ENCODE results near the gene TNNC1.

The TNNC1 gene

DNA sequence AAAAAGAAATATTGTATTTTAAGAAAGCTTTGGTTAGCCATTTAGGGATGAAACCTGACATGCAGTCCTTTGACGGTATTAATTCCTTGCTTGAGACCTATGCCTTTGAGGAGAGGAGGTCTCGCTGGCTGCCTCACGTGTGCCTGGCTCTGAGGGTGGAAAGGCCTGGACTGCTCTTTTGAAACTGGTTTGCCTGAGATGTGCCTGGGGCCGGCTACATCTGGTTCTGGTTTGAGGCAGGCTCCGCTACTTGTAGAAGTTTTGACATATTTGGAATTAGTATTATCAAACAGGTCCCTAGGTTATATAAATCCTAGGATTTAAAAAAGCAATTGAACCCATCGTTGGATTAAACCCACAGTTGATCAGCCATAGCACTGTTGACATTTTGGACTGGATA is 8.0 kb upstream of the TNNC1 start:
- intact Hi-C loops (cut with DNase I), result no loop called here
- no peak for DNase-seq

DNA sequence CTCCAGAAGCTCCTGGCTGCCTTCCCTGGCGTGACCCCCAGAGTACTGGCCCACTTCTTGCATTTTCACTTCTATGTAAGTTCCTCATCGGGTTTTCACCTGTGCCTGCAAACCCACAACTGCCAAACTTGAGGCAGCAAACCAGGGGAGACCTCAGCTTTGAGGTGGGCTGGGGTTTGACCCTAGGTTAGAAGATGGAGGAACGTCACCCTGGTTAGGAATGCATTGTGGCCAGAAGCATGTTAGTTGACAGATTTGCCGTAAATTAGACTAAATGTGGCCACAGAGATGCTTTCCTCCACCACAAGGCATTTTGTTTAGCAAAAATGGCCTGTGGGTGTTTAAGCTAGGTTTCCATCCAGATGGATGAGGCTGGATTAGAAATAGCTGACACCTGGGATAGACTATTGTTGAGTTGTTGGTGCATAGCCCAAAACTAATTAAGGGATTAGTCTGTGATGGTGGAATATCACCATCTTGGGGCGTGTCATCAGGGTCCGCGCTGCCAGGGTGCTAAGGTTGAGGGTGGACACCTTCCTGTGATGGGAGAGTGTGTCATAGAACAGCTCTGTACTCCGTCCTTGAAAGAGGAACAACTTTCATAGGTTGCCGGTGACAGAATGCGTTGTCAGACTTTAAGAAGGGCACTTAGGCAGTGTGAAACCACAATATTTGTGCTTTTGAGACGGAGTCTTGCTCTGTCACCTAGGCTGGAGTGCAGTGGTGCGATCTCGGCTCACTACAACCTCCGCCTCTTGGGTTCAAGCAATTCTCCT is 5.1 kb upstream of the TNNC1 start:
- DNase-seq, result no peak
- intact Hi-C loops (cut with DNase I), result no loop called here

DNA sequence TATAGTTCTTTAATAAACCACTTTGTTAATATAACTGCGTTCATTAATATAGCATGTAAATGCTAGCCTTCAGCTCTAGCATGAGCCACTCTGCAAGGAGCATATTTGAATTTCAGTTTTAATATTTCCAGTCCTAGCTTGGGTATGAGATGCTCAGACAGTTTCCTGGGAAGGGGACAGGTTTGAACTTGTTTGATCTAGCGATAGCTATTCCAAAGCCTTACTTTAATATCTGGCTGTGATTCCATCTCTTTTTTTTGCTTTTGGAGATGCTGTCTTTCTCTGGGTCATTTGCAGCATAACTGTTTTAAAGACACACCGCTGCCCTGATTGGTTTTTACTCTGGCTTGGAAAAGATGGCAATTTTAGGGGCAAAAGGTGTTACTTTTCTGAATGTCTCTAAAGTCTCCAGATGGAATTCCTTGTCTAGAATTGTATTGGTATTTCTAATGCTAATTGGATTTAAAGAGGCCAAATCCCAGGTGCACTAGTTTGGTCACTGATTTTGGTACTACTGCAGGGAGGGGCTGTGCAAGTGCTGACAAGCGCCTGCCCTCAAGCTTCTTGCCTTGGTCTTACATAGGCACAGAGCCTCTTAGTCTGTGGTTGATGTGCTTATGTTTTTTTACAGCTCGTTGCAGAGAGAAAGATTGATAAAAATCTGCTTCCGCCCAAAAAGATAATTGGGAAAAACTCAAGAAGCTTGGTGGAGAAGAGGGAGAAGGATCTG is 4.4 kb upstream of the TNNC1 start:
- intact Hi-C loops (cut with DNase I), result no loop called here
- DNase-seq, result no peak

- intact Hi-C loops (cut with DNase I), result no loop called here
- no peak for DNase-seq
Measured at GRCh38 chr3:52456800-52457183, 3.0 kb upstream of the TNNC1 start.

- intact Hi-C loops (cut with DNase I), result no loop called here
- no peak for DNase-seq
Measured at GRCh38 chr3:52456169-52456799, 2.4 kb upstream of the TNNC1 start.

DNA sequence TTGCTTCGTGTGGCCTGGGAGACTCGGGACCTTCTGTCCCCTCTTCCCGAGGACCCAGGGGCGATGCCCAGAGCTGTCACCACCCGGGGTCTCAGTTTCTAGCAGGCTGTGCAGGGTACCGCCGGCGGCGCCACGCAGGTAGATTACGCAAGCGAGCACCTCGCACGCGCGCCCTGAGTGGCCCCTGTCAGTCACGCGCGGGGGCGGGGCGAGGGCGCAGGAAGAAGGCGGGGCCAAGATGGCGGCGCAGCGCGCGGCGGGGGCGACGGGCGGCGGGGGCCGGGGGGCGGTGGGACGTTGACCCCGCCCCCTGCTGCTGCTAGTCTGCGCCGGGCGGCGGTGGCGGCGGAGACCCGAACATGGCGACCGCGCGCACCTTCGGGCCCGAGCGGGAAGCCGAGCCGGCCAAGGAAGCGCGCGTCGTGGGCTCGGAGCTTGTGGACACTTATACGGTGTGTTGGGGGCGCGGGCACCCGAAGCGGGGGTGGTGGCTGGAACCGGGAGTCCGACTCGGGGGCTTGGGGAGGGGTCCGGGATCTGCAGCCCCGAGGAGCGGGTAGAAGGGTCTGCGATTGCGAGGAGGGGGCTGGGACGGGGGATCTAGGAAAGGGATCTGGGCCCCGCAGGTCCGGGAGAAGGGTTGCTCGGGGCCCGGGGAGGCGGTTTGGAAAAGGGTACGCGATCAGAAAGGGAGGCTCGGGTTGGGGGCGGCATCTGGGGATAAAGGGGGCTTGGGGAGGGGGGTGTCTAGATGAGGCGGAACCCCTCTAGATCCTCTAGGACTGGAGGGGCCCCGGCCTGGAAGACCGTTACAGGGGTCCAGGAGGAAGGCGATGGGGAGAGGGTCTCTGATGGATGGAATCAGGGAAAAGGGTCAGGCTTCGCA is 1.7 kb upstream of the TNNC1 start, which contains the start of gene NISCH:
NISCH (plus strand) TSS at position 322 of the 886 bp plus-strand sequence; CDS start at position 360, 38 bp downstream.
- intact Hi-C loops (cut with DNase I), result no loop called here
- peak; percentile 77 to 98 (median 86) for DNase-seq

DNA sequence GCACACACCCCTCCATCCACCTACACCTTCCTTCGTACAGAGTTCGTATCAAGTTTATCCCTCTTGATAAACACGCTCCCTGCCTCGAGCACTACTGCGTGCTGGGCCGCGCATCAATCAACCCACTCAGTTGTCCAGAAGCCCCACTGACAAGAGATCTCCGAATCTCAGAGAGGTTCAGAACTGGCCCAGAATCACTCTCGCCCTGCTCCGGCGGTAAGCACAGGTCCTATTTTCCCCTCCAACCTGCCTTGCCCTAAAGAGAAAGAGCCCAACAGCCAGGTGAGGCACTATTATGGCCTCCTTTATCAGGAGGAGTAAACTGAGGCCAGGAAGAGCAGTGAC is 1.1 kb upstream of the TNNC1 start:
- intact Hi-C loops (cut with DNase I), result no loop called here
- no peak for DNase-seq

DNA sequence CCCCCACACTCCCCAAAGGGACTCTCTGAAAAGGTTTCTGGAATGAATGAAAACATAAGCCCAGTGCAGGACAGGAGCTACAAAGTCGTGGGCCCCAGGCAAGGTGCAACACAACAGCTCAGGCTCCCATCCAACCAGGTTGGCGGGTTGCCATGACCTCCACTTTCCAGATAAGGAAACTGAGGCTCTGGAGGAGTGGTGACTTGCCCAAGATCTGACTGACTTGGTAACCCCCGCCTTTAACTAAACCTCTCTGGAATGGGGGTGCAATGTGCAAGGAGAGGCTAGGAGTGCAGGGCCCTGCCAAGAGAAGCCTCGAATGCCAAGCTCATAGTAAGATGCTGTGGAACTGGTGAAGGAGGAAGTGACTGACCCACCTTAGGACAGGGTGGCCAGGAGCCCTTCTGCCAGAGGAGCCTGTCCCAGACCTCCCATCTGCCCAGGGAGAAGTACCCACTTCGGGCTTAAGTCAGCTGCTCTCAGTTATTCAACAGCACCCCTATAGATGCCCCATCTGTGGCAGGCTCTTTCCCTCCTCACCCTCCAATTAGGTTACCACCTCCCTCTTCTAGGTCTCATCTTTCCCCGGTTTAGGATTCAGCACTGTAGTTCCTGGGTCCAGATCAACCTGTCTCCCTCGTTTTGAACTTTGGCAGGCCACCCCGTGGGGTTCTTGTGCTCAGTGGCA is 553 bp upstream of the TNNC1 start:
- intact Hi-C loops (cut with DNase I), result no loop called here
- DNase-seq, result no peak

DNA sequence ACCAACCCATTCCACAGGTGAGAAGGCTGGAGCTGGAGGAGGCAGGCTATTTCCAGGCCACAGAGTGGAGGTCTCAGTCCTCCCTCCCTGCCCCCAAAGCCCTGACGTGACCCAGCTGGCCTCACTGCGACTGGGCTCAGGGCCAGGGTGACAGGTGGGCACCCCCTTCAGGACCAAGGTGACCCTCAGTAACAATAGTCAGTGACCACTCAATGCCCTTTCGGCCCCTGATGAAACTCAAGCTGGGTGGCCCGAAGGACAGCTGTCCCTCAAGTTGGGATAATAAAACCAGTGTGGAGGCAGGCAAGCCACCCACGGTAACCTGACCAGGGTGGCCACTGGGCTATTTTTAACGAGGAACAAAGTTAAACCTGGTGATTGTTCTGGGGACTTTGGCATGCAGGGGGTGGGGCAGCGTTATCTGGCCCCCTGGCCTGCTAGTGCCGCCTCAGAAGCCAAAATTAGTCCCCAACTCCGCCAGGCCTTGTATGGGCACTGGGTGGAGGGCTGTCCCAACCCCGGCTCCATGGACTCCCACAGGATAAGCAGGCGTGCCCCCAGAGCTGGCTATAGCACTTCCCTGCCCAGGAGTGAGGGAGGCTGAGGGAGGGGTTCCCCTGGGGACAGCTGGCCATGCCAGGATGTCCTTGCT is 1.1 kb downstream of the TNNC1 start:
- intact Hi-C loops (cut with DNase I), result no loop called here
- no peak for DNase-seq

DNA sequence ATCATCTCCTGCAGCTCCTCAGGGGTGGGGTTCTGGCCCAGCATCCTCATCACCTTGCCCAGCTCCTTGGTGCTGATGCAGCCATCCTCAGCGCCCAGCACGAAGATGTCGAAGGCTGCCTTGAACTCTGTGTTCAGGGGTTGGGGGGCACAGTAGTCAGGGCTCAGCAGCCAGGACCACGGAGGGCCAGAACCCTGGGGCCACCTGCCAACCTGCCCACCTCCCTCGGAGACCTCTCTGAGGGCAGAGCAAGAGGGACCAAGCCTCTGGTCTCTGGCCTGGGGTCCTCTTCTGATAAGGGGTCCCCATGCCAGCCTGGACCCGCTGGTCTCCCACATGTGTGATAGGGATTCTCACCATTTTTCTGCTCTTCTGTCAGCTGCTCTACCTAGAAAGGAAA is 1.7 kb downstream of the TNNC1 start:
- intact Hi-C loops (cut with DNase I), result no loop called here
- DNase-seq, result no peak

GRCh38 chr3:52451237-52452083 is 2.4 kb downstream of the TNNC1 start:
- intact Hi-C loops (cut with DNase I), result no loop called here

GRCh38 chr3:52450489-52451236 is 3.2 kb downstream of the TNNC1 start:
- intact Hi-C loops (cut with DNase I), result no loop called here
- DNase-seq, result peak in 1 of 10 donors; percentile 32

More at GRCh38 chr3:52451237-52452083, 2.4 kb downstream of the TNNC1 start:
- DNase-seq, result no peak

DNA sequence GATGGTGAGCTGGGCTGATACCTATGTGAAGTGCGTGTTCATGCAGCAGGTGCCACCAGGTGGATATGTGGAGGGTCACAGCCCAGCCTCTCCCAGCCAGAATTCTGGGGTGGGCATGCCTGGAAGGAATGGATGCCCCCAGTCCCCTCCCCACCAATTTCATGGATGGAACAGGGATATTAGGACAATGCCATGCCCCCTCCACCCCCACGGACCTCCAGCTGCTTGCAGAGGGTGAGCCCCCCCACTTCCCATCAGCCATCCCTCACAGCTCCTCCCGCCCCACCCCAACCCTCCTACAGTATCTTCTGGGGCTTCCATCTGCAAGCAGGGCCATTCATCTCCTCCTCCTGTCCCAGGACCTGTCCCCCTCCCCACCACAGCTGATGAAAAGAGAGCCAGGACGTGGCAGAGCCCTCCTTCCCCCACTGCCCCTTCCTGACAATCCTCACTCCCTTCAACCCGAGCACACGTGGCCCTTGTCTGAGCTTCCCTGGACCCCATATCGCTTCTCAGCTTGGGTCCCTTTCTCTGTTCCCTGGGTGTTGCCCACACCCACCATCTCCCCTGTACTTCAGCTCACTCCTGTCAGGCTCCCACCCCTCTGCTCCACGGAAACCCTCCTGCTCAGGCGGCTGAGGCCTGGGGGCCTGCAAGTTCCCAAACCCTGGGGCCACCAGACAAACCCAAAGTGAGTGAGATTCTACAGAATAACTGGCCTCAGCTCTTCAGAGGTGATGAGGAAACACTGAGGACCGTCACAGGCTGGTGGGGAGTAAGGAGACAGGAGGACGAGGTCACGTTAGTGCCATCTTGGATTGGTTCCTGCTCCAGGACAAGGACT is 6.1 kb downstream of the TNNC1 start:
- intact Hi-C loops (cut with DNase I), result loop anchor here (1.0 kb wide), 1 partner anchor 19 kb away; no protein-coding TSS in a partner anchor
- DNase-seq, result peak in 4 of 10 donors; percentile 3 to 54 (median 31)

DNA sequence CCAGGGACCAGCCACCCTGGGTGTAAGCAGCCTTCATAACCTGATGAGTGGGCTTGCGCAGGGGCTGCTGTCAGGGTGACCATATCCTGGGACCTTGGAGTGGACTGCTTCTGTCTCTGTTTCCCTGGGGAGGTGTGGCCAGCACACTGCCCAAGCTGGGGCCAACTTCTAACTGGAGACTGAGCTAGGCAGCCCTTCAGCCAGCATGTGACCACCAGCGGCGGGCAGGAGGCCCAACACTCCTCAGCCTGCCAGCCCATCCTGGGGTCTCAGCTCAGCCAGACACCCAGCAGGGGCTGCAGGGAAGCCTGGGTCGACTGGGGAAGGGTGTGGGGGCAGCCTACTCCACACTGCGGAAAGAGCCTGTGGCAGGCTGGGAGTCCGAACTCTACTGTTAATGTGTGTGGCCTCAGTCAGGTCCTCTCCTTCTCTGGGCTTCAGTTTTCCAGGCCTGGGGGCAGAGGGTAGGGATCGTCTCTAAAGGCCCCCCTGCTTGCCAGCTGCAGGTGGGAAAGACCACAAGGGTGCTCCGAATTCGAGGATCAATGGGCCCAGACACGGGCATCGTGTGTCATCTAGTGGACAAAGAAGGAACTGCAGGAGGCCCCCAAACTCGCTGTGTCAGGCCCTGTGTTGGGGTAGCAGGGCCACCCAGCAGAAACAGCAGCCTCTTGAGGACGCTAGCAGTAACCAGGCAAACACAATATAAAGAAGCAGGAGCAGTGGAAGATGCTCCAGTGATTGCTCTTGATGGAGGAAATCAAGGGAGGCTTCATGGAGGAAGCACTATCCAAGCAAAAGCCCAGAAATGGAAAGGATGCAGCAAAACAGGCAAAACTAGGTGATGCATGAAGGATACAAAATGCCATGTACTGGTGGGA is 7.0 kb downstream of the TNNC1 start:
- intact Hi-C loops (cut with DNase I), result loop anchor here (1.0 kb wide), 1 partner anchor 19 kb away; no protein-coding TSS in a partner anchor
- DNase-seq, result peak in 9 of 10 donors; percentile 33 to 94 (median 67)

DNA sequence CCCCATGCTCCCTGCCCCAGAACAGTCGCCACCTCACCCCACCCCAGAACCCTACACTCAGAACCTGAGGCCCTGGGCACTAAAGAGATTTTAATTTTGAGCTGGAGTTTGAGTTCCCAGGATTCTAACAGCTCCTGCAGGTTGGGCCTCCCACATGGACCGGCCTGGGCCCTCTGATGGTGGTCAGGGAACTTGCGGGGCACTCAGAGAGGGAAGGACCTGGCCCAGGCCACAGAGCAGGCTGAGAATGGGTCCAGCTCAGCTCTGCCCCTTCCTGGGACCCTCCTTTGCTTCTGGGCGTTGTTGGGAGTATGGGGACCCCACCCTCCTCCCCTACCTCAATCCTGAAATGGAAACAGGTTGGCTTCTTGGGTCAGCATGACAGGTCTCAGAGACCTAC is 7.8 kb downstream of the TNNC1 start:
- intact Hi-C loops (cut with DNase I), result no loop called here
- peak in 3 of 10 donors; percentile 33 to 59 (median 50) for DNase-seq

Measured in posterior cingulate gyrus (tissue), 11 donors.